ENCODE measurements around the gene EIF4H. TPM values are rescaled to one million over a fixed set of nuclear protein-coding genes. Genes with fewer than 3 reads are reported as not detected.

EIF4H gene
- total and polyA plus RNA-seq, 2 of the 8 experiments (the other 6 are each of a cell fraction or from before 2014, with no cell fraction given) = 323 to 382 TPM

DNA sequence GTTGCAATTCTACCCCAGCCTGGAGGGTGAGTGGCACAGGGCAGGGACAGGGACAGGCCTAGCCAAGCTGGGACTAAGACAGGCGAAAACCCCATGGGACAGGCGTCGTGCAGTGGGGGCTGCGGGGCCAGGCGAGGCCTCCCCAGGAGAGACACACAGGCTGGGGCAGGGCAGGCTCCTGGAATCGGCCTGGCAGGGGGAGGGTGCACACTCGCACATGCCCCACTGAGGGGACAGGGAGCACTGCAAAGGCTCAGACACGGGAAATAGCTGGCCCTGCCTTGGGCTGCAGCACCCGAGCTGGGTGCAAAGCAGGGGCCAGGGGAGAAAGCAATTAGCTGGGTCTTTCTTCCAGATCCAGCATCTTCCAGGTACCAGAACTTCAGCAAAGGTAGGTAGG is 46.1 kb downstream of the EIF4H start:
- 86% methylated on average over 9 of the region's 9 CpGs; no CpG with 5 or more reads in 1 of the 2 experiments for WGBS, 2 experiments (ENCODE audit: extremely low coverage in 1 of 2, insufficient coverage in 1 of 2, insufficient read length in 1 of 2, insufficient replicate concordance in 2 of 2, low coverage in 1 of 2, low lambda C conversion rate in 2 of 2, missing lambda C conversion rate in 1 of 2)
- H2AFZ ChIP-seq (ENCODE audit: low read length) = no peak overlapping the region
- H3K27ac ChIP-seq (ENCODE audit: low read depth, low read length) = no peak overlapping the region; the same call in 1 of the 2 replicates
- no peak overlapping the region for H4K91ac ChIP-seq (replicated peaks; ENCODE audit: insufficient read length, low read length)
- no peak overlapping the region for H2BK120ac ChIP-seq (replicated peaks; ENCODE audit: low read depth, low read length)
- no peak overlapping the region; the same call in 1 of the 2 replicates for H2BK15ac ChIP-seq (ENCODE audit: low read length)
- no peaks in the 10 kb centered on the region for H3K36me3 ChIP-seq (ENCODE audit: control insufficient read depth in 2 of 4, insufficient read depth in 4 of 4, low read length in 3 of 4)
- no peak overlapping the region for H3K56ac ChIP-seq (replicated peaks; ENCODE audit: insufficient read length, low read depth, low read length)
- H3K23ac ChIP-seq (ENCODE audit: insufficient read length) = no peak overlapping the region
- H3K4ac ChIP-seq (replicated peaks; ENCODE audit: insufficient read length, low read depth, low read length) = peak overlapping the region; percentile 85
- no peak overlapping the region; the same call in 1 of the 2 replicates for H2BK12ac ChIP-seq (ENCODE audit: low read depth, low read length)
- peaks cover 0 to 6% of the 10 kb centered on the region in 2 experiments for H4K20me1 ChIP-seq (replicated peaks in 1 of 2; ENCODE audit: control insufficient read depth in 1 of 2, insufficient read depth in 2 of 2, low read length in 2 of 2)
- no peak overlapping the region for H3K14ac ChIP-seq (ENCODE audit: insufficient read length)
- no peak overlapping the region for H3K9ac ChIP-seq (replicated peaks in 1 of 4; ENCODE audit: extremely low read depth in 1 of 4, low read depth in 3 of 4, low read length in 3 of 4)
- FAIRE-seq = no peak
- no peaks in the 10 kb centered on the region for H3K27me3 ChIP-seq (replicated peaks in 1 of 4; ENCODE audit: control insufficient read depth in 3 of 4, extremely low read depth in 1 of 4, insufficient read depth in 3 of 4, low read length in 3 of 4)
- H2AK5ac ChIP-seq (ENCODE audit: low read depth, low read length) = no peak overlapping the region
- no peaks in the 10 kb centered on the region for H3K23me2 ChIP-seq (ENCODE audit: low read depth, low read length)
- no peak overlapping the region for H3K4me3 ChIP-seq (ENCODE audit: extremely low read depth in 1 of 4, insufficient read depth in 2 of 4, low read depth in 3 of 4, low read length in 4 of 4)
- peak overlapping the region; percentile 48; the same call in 1 of the 2 replicates for H3K18ac ChIP-seq (ENCODE audit: extremely low read depth, low read length)
- DNase-seq (ENCODE audit: low read depth in 1 of 2, low spot score in 2 of 2) = no peak
- no peak overlapping the region for H3K4me2 ChIP-seq (ENCODE audit: insufficient read depth in 1 of 2, low read depth in 2 of 2, low read length in 2 of 2)
- peaks cover 0 to 2% (median 0%) of the 10 kb centered on the region in 4 experiments; a peak in 4 of 7 replicates for H3K4me1 ChIP-seq (replicated peaks in 1 of 4; ENCODE audit: control insufficient read depth in 3 of 4, insufficient read depth in 4 of 4, low read length in 3 of 4)
- no peaks in the 10 kb centered on the region for H3K79me1 ChIP-seq (ENCODE audit: low read depth, low read length)
- no peaks in the 10 kb centered on the region for H3K79me2 ChIP-seq (ENCODE audit: control insufficient read depth in 1 of 2, insufficient read depth in 2 of 2, low read length in 2 of 2)
- H2BK20ac ChIP-seq (ENCODE audit: low read length) = no peak overlapping the region
- peak overlapping the region; percentile 45 for H4K8ac ChIP-seq (ENCODE audit: extremely low read depth, insufficient read depth, low read length)
- H2BK5ac ChIP-seq (ENCODE audit: low read depth, low read length) = 0 out of 2 replicates have a peak overlapping the region, but pooled peaks have one; percentile 24
- ChIA-PET POLR2A (ENCODE audit: partially characterized antibody) (interaction anchor here (1.0 to 3.6 kb wide), 5 partner anchors 9 to 45 kb away, joined by 3 to 19 read pairs (median 5); partner anchors contain the start of gene LAT2), CTCF (ENCODE audit: partially characterized antibody) (interaction anchor here (0.7 to 8.3 kb wide), 9 partner anchors 10 to 181 kb away, joined by 3 to 71 read pairs (median 3); no protein-coding TSS in a partner anchor)
- no peaks in the 10 kb centered on the region for H3K9me3 ChIP-seq (ENCODE audit: insufficient read depth in 2 of 2, low read depth in 1 of 2, low read length in 1 of 2)
- H4K5ac ChIP-seq (ENCODE audit: insufficient read length, low read depth, low read length) = no peak overlapping the region
- TF ChIP-seq ATF3 (IDR thresholded peaks at IDR 0.05; ENCODE audit: insufficient read depth, low read depth, low read length) = no peak
- TF ChIP-seq TEAD4 (IDR thresholded peaks at IDR 0.05; ENCODE audit: low read depth, low read length) = no peak
- TF ChIP-seq RXRA (IDR thresholded peaks at IDR 0.05; ENCODE audit: insufficient read depth, low read depth, low read length) = no peak
- TF ChIP-seq SP4 (IDR thresholded peaks at IDR 0.05; ENCODE audit: low read length) = no peak
- no peak for TF ChIP-seq CTCF (IDR thresholded peaks at IDR 0.05; ENCODE audit: control extremely low read depth in 1 of 3, insufficient read depth in 1 of 3, low read depth in 1 of 3, low read length in 3 of 3)
- no peak for TF ChIP-seq GABPA (IDR thresholded peaks at IDR 0.05; ENCODE audit: borderline replicate concordance, insufficient read depth, low read length)
- no peak for TF ChIP-seq CEBPB (IDR thresholded peaks at IDR 0.05; ENCODE audit: low read depth, low read length)
- TF ChIP-seq RNF2 (IDR thresholded peaks at IDR 0.05; ENCODE audit: borderline replicate concordance, low read depth, low read length, missing control alignments, poor library complexity, severe bottlenecking) = no peak
- no peak for TF ChIP-seq TCF12 (IDR thresholded peaks at IDR 0.05; ENCODE audit: low read depth, low read length)
- TF ChIP-seq CHD1 (IDR thresholded peaks at IDR 0.05; ENCODE audit: low read depth, low read length) = no peak

Measured in H1 (cell line).